ENCODE measurements around the gene FSTL5.

Gene FSTL5

GRCh38 chr4:161803171-161803570 lies 360.6 kb downstream of the FSTL5 start:
- Histone ChIP-seq H3K4me1 (ENCODE audit: control insufficient read depth, low read length) (no peaks in the 10 kb centered on the region), H3K4me3 (ENCODE audit: low read length) (no peak overlapping the region), H3K36me3 (ENCODE audit: control insufficient read depth, low read length) (no peaks in the 10 kb centered on the region), H3K27ac (ENCODE audit: low read depth, low read length) (no peak overlapping the region), H3F3A (ENCODE audit: control insufficient read depth, insufficient read depth) (no peaks in the 10 kb centered on the region), H3K79me2 (ENCODE audit: control insufficient read depth, low read length) (no peaks in the 10 kb centered on the region), H4K20me1 (ENCODE audit: control insufficient read depth, insufficient read depth, low read depth, low read length) (no peaks in the 10 kb centered on the region), H3K4me2 (ENCODE audit: low read length) (no peak overlapping the region), H3K9me2 (replicated peaks; ENCODE audit: control insufficient read depth, low read length) (no peaks in the 10 kb centered on the region), H3K9me3 (ENCODE audit: control insufficient read depth, insufficient read depth, low read length) (no peaks in the 10 kb centered on the region), H3K27me3 (ENCODE audit: control insufficient read depth, low read length) (no peaks in the 10 kb centered on the region)
- TF ChIP-seq, protein P1, sequence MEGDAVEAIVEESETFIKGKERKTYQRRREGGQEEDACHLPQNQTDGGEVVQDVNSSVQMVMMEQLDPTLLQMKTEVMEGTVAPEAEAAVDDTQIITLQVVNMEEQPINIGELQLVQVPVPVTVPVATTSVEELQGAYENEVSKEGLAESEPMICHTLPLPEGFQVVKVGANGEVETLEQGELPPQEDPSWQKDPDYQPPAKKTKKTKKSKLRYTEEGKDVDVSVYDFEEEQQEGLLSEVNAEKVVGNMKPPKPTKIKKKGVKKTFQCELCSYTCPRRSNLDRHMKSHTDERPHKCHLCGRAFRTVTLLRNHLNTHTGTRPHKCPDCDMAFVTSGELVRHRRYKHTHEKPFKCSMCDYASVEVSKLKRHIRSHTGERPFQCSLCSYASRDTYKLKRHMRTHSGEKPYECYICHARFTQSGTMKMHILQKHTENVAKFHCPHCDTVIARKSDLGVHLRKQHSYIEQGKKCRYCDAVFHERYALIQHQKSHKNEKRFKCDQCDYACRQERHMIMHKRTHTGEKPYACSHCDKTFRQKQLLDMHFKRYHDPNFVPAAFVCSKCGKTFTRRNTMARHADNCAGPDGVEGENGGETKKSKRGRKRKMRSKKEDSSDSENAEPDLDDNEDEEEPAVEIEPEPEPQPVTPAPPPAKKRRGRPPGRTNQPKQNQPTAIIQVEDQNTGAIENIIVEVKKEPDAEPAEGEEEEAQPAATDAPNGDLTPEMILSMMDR (IDR thresholded peaks at IDR 0.05; ENCODE audit: low read depth, low read length, poor library complexity, severe bottlenecking): no peak
- no peak for TF ChIP-seq EZH2phosphoT487 (IDR thresholded peaks at IDR 0.05; ENCODE audit: borderline replicate concordance, low read length)

GRCh38 chr4:161799710-161800109 lies 364.1 kb downstream of the FSTL5 start:
- no peaks in the 10 kb centered on the region for H3F3A ChIP-seq (ENCODE audit: control insufficient read depth, insufficient read depth)
- H3K4me1 ChIP-seq (ENCODE audit: control insufficient read depth, low read length): no peaks in the 10 kb centered on the region
- no peak overlapping the region for H3K4me3 ChIP-seq (ENCODE audit: low read length)
- no peaks in the 10 kb centered on the region for H3K27me3 ChIP-seq (ENCODE audit: control insufficient read depth, low read length)
- TF ChIP-seq EZH2phosphoT487 (IDR thresholded peaks at IDR 0.05; ENCODE audit: borderline replicate concordance, low read length): no peak
- TF ChIP-seq, protein P1 (IDR thresholded peaks at IDR 0.05; ENCODE audit: low read depth, low read length, poor library complexity, severe bottlenecking): no peak
- no peaks in the 10 kb centered on the region for H3K9me2 ChIP-seq (replicated peaks; ENCODE audit: control insufficient read depth, low read length)
- H4K20me1 ChIP-seq (ENCODE audit: control insufficient read depth, insufficient read depth, low read depth, low read length): no peaks in the 10 kb centered on the region
- no peaks in the 10 kb centered on the region for H3K79me2 ChIP-seq (ENCODE audit: control insufficient read depth, low read length)
- H3K4me2 ChIP-seq (ENCODE audit: low read length): no peak overlapping the region
- H3K27ac ChIP-seq (ENCODE audit: low read depth, low read length): no peak overlapping the region
- no peaks in the 10 kb centered on the region for H3K36me3 ChIP-seq (ENCODE audit: control insufficient read depth, low read length)
- H3K9me3 ChIP-seq (ENCODE audit: control insufficient read depth, insufficient read depth, low read length): no peaks in the 10 kb centered on the region

DNA sequence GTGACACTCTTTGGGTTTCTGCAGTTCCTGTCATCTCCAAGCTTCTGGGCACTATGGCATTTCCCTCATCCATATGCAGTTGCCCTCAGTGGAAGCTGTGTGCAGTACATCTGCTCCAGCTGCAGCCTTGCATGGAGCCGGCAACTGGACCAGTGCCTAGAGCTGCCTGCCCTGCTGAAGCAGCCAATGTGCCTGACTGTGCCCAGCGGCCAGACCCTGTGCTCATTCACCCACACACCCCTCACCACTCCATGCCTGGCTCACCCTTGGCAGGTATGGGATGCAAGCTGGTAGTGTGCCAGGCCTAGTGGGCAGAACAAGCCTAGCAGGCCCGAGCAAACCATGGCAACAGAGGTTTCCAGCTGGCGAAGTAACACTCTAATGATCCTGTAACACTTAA lies 370.8 kb downstream of the FSTL5 start:
- Histone ChIP-seq H4K20me1 (ENCODE audit: control insufficient read depth, insufficient read depth, low read depth, low read length) (no peaks in the 10 kb centered on the region), H3K79me2 (ENCODE audit: control insufficient read depth, low read length) (no peaks in the 10 kb centered on the region), H3K4me3 (ENCODE audit: low read length) (no peak overlapping the region), H3K9me3 (ENCODE audit: control insufficient read depth, insufficient read depth, low read length) (peaks cover 7% of the 10 kb centered on the region; the same call in 1 of the 2 replicates), H3K4me1 (ENCODE audit: control insufficient read depth, low read length) (no peaks in the 10 kb centered on the region), H3F3A (ENCODE audit: control insufficient read depth, insufficient read depth) (no peaks in the 10 kb centered on the region), H3K9me2 (replicated peaks; ENCODE audit: control insufficient read depth, low read length) (no peaks in the 10 kb centered on the region), H3K27ac (ENCODE audit: low read depth, low read length) (no peak overlapping the region), H3K36me3 (ENCODE audit: control insufficient read depth, low read length) (no peaks in the 10 kb centered on the region), H3K27me3 (ENCODE audit: control insufficient read depth, low read length) (no peaks in the 10 kb centered on the region), H3K4me2 (ENCODE audit: low read length) (no peak overlapping the region)
- TF ChIP-seq, protein P1 (IDR thresholded peaks at IDR 0.05; ENCODE audit: low read depth, low read length, poor library complexity, severe bottlenecking): no peak
- TF ChIP-seq EZH2phosphoT487 (IDR thresholded peaks at IDR 0.05; ENCODE audit: borderline replicate concordance, low read length): no peak

All from DOHH2 (cell line).